Loucy (cell line): ENCODE measurements around the gene FAR2.

Source experiments
- CTCF ChIP-seq: fragments of 200-600 bp; sonication (generic); conservative IDR thresholded peaks from 2 replicates; pipeline ENCODE4 v1.5.1; 2014; ENCODE audit warnings: mild to moderate bottlenecking, antibody characterized with exemption, low read length
- EZH2phosphoT487 ChIP-seq: fragments of 200-600 bp; IDR thresholded peaks from 2 replicates; pipeline ENCODE4 v1.6.1; 2018; ENCODE audit warnings: antibody characterized with exemption, mild to moderate bottlenecking, moderate library complexity, borderline replicate concordance

GRCh38 chr12:29157486-29157946, 8.4 kb downstream of the FAR2 start:
- TF ChIP-seq CTCF (no peak), EZH2phosphoT487 (no peak)
